HL-60/S4 treated with phorbol 12-myristate 13-acetate at 8.2 ng/mL for 4 days and 3 days (cell line): ENCODE measurements around the gene HMCN2.

Source experiments
- in situ Hi-C: fragments of 300-500 bp; cut with MboI; formaldehyde crosslinking; loops from 2 replicates; pipeline ENCODE4 v1.15.0; 2022; ENCODE audit warnings: low sequenced_read_pairs

Gene HMCN2

DNA sequence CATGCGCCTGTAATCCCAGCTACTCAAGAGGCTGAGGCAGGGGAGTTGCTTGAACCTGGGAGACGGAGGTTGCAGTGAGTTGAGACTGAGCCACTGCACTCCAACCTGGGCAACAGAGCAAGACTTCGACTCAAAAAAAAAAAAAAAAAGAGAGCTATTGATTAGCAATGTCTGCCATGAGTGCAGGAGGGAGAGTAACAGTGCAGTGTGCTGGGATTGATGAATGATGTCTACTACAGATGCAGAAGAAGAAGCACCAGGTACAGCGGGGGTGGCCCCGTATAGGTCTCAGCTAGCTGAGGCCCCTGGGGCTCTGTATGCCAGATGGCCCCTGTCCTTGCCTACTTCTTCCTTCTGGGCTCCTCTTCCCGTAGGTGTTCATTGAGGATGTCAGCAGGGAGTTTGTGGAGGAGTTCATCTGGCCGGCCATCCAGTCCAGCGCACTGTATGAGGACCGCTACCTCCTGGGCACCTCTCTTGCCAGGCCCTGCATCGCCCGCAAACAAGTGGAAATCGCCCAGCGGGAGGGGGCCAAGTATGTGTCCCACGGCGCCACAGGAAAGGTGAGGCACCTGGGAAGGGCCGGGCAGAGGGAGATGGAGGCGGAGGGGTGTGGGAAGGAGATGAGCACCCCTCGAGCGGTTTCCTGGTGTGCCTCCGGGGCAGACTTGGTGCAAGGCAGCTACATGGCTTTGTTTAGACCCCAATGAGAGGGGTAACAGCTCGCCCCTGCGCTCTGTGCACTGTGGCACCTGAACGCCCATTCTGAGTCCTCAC lies 192.7 kb downstream of the HMCN2 start:
- in situ Hi-C loops, result no loop called here

DNA sequence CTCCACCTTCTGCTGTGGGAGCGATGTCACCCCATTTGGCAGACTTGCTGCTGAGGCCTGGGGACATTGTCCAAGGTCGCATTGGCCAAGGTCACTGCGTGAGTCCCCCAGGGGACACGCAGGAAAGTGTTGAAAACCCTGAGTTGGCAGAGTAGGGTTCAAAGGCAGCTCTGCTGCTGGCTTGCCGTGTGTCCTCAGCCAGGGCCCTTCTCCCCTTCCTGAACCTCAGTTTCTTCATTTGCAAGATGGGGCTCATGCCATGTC lies 193.2 kb downstream of the HMCN2 start:
- in situ Hi-C loops, result no loop called here

DNA sequence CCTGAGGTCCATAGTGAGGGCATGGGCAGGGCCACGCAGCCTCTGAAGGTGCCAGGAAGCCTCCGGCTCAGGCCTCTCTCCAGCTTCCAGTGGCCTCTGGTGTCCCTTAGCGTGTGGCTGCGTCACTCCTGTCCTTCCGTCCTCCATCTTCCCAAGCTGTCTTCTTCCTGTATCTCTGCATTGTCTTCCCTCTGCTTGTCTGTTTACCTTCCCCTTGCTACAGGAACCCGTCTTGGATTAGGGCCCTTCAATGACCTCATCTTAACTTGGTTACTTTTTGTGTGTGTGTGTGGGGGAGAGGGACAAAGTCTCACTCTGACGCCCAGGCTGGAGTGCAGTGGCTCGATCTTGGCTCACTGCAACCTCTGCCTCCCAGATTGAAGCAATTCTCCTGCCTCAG lies 193.6 kb downstream of the HMCN2 start:
- in situ Hi-C loops, result no loop called here

DNA sequence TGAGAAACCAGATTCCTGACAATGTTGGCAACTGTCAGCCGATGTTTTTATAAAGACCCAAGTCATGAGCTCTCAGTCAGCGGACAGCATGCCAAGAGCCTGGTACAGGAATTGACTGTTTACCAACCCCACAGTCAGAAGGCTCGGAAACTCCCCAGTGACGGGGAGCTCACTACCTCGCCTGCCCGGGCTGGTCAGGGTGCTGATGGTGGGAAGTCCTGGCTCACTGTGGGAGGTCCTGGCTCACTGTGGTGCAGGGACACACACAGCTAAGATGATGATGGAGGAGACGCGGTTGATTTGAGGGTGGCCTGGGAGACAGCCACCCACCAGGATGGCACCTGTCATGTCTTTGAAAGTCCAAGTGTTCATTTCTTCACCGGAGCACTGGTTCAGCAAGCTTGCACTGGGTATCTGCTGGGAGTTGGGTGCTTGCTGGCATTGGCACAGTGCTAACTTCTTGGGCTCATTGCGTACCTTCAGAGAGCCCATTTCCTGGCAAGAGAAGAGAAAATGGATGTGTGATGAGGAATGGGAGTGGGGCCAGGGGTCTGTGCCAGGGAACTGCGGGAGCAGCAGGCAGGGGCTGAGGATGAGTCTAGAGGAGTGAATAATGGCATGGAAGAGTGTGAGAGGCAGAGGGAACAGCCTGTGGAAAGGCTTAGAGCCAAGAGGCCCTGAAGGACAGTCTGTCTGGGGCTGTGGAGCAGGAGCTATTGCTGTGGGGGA lies 194.5 kb downstream of the HMCN2 start:
- in situ Hi-C loops, result loop anchor here (10.0 kb wide), 1 partner anchor 215 kb away; no protein-coding TSS in a partner anchor

DNA sequence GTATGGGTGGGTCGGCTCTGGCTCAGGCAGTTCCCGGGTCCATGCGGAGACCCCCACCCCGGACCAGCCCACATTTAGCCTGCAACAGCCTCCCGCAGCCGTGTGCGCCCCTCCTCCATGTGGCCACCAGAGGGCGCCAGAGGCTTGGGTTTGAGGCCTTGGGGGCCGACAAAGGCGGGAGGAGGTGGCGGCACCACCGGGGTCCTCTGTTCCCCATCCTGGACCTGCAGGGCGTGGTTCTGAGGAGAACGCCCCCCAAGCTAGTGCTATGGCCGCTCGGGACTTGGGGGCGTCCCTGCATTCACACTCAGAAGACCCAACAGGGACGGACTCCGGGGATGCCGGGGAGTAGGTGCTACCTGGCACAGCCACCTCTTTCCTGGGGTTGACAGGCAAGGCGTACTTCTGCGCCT lies 195.7 kb downstream of the HMCN2 start:
- in situ Hi-C loops, result loop anchor here (10.0 kb wide), 1 partner anchor 214 kb away; no protein-coding TSS in a partner anchor

DNA sequence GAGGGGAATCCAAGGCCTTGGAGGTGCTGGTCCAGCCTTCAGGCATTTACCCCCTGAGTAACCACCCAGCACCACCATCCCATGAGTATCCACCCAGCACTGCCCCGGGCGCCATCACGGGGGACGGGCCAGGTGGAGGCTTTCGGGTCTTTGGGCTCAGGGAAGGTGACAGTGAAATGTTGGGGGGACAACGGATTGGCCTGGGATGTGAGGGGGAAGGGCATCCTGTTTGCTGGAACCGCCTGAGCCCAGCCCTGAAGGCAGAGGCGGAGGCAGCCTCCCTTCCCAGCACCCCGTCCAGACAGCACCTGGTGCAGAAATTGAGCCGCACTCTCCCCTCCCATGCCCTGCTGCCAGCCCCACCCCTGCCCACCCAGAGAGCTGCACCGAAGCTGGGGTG lies 196.2 kb downstream of the HMCN2 start:
- in situ Hi-C loops, result loop anchor here (10.0 kb wide), 1 partner anchor 213 kb away; no protein-coding TSS in a partner anchor

DNA sequence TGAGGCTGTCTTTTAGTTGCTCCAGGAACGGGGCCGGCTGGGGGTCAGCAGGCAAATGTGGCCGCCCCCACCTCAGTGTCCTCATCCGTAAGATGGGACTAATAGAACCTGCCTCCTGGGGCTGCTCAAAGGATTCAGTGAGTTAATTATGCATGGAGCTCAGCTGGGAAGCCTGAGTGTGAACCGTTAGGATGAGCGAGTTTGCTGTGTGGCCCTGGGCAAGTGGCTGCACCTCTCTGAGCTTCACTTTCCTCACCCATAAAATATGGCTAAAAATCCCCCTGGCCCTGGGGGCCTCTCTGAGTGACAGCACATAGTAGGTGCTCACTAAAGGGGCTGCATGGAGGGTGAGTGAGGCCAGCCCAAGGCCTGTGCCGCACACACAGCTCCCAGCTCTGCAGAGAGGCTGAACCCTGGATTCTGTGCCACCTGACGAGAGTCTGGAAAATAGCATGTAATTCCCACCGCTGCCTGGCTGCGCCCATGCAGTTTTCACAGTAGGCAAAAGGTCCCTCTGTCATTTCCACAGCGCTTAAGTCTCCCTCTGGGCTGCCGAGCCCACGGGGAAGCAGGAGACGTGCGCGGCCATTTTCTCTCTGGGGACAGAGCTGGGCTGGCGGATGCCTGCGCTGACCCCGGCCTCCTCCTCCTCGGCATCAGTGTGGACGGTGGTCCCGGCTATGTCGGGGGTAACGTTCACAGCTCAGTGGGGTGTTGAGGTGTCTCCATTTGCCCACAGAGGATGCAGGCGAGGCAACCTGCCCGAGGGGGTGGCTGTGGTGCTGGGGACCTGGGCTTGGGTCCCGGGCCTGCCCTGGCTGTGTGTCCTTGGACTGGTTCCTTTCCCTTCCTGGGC lies 197.4 kb downstream of the HMCN2 start:
- in situ Hi-C loops, result loop anchor here (10.0 kb wide), 1 partner anchor 212 kb away; no protein-coding TSS in a partner anchor

DNA sequence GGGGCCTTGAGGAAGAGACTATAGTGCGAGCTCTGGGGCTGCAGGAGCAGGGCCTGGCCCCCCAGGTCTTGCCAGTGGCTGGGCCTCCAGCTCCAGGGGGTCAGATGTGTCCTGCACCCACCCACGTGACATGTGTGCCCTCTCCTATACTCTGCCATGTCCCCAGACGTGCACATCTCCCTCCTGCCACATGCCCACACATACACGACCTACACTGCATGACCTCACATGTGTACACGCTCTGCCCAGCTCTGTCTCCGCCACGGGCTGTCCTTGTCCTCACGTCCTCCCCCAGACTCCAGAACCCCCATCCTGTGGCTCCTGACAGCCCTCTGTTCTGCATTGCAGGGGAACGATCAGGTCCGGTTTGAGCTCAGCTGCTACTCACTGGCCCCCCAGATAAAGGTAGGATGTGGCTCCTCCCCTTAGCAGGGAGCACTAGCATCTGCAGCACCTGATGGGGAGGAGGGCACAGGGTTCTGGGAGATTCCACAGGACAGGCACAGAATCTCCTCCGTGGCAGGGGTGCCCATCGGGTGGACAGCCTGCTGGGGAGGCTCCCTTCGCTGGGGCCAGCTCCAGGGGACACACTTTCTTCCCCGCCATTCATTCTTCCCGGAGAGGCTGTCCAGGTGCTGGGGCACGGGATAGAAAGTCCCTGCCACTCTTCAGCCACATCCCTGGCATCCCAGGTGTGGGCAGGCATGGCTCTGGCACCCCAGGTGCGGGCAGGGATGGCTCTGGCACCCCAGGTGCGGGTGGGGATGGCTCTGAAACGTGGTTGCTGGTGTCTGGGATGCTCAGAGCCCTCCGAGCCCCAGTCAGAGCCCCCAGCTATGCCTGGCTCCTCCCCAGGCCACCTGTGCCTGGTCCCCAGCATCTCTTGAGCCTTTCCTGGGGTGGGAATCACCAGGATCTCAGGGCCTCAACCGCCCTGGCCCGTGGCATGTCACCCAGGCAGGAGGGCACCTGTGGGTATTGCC lies 198.5 kb downstream of the HMCN2 start:
- in situ Hi-C loops, result loop anchor here (10.0 kb wide), 1 partner anchor 211 kb away; no protein-coding TSS in a partner anchor

DNA sequence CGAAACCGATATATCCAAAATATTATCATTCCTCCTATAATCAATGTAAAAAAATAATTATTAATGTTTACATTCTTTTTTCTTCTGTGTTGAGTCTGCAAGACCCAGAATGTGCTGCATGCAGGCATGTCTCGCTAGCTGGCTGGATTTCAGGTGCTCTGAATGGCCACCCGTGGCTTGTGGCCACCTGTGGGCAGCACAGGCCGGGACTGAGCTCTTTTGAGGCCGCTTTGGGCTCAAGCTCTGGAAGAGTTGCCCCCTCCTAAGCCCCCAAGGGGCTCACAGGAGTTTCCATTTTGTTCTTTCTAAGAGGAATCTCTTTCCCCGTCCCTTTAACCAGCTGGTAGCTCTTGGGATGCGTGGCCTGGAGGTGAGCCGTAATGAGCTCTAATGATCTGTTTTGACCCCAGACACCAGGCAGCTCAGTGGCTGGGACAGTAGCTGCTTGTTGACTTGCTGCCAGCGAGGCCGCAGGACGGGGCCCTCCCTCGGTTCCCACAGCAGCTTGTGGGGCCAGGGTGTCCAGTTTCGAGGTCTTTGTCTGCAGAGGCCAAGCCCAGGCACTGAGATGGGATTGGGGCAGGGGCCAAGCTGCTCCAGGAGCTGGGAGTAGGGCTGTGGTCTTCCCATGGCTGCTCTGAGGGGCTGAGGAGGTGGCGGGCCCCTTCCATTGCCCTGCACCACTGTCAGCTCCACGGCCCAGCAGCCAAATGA lies 200.0 kb downstream of the HMCN2 start:
- in situ Hi-C loops, result loop anchor here (10.0 kb wide), 1 partner anchor 209 kb away; no protein-coding TSS in a partner anchor

DNA sequence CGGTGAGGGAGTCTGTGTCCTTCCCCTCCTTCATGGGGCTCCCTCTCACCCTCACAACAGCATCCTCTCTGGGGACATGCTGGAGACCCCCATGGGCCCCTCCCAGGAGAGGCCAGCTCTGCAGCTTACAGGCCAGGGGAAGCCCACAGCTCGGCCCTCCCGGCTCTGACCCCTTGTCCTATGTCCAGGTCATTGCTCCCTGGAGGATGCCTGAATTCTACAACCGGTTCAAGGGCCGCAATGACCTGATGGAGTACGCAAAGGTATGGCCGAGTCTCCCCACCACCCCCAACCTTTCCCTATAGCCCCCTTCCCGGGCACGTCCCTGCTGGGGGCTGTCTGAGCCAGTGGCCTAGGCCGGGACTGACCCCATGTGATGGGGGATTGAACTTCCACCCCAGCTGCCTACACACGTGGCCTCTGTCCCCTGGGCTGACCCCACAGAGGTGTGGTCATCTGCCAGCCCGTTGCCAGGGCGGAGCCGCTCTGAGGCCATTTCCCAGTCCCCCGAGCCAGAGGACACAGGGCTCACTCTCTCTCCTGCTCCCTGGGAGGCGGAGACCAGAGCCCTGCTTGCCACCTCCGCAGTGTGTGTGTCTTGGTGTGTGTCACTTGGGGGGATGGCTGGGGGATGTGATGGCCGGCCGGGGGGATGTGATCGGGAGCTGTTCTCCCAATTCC lies 201.1 kb downstream of the HMCN2 start:
- in situ Hi-C loops, result loop anchor here (10.0 kb wide), 1 partner anchor 208 kb away; no protein-coding TSS in a partner anchor

DNA sequence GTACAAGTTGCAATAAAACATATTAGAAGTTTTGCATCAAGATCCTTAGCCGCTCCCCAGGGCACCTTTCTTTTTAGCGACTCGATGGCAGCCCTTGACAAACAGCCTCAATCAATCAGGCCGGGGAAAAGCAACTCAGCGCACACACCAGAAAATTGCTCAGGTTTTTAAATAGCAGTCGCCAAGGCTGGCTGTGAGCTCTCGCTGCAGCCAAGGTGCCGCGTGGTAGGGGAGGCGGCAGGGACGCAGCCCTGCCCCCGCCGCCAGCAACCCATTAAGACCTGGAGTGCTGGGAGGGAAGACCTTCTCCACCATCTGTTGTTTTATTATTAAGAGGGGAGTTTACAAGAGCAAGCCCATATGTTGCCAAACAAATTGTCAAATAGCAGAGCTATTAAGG lies 201.8 kb downstream of the HMCN2 start:
- in situ Hi-C loops, result loop anchor here (10.0 kb wide), 1 partner anchor 207 kb away; no protein-coding TSS in a partner anchor

DNA sequence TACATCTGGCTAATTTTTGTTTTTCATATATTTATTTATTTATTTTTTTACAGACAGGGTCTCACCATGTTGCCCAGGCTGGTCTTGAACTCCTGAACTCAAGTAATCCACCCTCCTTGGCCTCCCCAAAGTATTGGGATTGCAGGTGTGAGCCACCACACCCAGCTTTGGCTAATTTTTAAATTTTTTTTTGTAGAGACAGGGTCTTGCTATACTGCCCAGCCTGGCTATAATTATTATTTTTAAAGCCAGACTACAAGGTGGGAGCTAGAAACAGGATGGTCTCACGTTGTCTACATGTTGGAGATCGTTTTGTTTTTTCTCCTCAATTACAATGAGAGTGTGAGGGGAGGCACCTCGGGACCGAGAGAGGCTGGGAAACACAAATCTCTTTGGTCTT lies 203.0 kb downstream of the HMCN2 start:
- in situ Hi-C loops, result loop anchor here (10.0 kb wide), 1 partner anchor 206 kb away; no protein-coding TSS in a partner anchor

DNA sequence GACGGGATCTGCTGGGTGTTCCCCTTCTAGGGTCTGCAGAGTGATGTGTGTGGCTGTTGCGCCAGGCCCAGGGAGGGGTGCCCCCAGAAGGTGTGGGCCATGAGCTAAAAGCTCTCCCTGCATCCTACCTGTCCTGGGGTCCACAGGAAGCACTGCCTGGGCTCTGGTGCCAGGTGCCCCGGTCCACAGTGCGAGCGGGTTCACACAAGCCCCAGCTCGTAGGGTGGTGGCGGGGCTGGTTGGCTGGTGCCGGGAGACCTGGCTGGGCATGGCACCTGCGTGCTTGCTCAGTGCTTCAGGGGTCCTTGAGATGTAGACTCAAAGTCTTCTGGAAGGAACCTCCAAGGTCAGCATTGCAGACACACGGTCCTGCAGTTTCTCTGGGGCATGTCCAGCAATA lies 204.7 kb downstream of the HMCN2 start:
- in situ Hi-C loops, result no loop called here

DNA sequence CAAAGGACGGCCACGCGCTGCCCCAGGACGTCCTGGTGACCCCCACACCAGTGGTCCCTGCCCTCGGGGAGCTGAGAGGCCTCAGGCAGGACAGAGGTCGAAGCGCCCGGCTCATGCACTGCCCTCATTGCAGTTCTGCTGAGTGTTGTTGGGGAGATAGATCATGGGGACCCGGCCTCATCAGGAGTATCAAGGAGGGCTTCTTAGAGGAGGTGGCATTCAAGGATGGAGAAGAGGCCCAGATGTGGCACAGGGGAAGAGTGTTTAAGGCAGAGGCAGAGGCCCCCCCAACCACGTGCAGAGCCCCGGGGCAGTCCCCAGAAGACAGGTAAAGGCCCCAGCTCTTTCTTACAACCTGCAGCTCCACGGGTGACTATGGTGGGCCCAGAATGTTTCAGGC lies 205.4 kb downstream of the HMCN2 start:
- in situ Hi-C loops, result no loop called here

DNA sequence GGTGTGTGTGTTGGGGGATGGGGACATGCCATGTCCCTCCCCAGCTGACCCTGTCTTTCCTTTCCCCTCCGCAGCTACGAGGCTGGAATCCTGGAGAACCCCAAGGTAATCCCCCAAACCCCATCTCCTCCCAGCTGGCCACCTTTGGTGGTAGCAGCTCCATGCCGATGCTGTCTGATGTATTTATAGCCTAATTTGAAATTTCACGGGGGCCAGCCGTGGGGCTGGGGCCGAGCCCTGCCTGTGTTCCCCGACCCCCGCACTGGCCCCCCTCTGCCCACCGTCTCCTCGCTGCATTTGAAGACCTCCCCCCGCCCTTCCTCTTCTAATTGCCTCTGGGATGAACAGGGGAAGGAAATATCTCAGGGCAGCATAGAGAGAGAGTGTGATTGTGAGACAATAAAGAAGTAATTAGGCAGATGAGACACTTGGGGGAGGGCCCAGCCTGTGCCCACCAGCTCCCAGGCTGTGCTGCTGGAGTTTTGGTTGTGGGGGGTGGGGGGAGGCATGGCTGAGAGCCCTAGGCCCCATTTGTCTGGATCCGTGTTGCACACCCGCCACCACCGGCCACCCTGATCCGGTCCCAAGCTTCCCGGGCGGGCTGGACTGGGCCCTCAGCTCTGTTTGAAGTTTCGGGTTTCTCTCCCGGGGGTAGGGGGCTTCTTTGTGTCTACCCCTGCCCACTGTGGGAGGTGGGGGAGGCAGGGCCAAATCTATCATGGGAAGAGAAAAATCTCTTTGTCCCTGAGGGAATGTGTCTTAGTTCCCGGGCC lies 206.0 kb downstream of the HMCN2 start:
- in situ Hi-C loops, result no loop called here

DNA sequence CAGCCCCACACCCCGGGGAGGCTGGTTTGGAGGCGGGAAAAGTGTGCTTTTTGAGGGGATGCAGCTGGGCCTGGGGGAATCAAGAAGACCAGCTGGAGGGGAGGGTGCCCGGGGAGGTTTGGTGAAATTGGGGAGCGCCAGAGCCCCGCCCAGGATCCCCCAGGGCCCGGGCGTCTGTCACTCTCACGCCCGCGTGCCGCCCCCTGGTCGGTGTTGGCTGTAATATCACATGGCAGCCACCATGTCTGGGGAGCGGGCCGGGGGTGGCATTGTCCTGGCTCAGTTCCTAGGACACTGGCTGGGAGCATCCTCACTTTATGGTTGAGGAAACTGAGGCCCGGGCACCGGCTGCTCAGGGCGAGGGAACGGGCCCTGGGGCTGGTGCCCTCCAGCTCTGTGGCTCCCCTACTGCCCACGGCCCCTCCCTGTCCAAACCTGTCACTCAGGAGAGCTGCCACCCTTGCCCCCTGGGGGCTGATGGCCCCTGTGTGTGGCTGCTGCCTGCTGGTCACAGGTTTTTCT lies 206.7 kb downstream of the HMCN2 start:
- in situ Hi-C loops, result no loop called here

DNA sequence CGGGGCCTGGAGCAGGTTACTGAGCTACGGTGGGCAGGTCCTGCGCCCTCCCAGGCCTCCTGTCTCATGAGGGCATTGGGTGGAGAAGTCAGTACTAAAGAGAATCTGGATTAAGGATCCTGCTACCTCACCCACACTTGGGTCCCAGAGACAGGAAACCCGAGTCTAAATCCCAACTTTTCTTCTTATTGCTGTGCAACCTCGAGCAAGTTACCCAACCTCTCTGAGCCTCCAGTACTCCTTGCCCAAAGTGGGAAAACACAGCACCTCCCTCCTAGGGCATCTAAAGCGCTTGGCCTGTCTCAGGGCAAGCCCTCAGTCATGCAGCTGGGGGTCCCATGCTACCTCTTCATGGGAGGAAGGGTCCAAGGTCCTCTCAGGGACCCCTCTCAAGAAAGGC lies 207.4 kb downstream of the HMCN2 start:
- in situ Hi-C loops, result no loop called here

DNA sequence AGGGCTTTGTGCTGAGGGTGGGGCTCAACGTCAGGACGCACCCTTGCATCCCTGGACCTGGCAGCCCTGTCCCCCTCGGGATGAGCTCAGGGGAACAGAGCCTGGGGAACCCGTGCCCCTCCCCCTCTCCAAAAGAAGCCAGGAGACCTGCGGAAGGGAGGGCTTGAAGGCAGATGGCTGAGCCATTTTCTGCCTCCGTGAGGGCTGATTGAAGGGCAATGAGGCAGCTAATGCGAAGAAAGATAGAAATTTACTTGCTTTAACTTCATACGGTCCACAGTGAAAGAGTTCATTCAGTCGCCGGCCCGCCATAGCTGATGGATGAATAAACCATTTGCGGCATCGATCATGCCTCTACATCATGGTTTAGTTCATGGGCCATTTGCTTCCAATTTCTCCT lies 208.0 kb downstream of the HMCN2 start:
- in situ Hi-C loops, result no loop called here
